CD4-positive, alpha-beta memory T cell (primary cell): ENCODE measurements around the gene IGLON5. TPM values are rescaled to one million over a fixed set of nuclear protein-coding genes. Genes with fewer than 3 reads are reported as not detected.
A peak's percentile ranks its signal among the peaks of the same experiment; 100 is the strongest.

Experiments used
- CTCF ChIA-PET: fragments of 350-600 bp; sonication (Branson Sonifier 250); formaldehyde crosslinking; loops from one replicate; lab custom pipeline; 2021; ENCODE audit warnings: inconsistent platforms; ENCODE audit not compliant: partially characterized antibody; lab: Charles Lee
- POLR2A ChIA-PET: fragments of 350-600 bp; sonication (Branson Sonifier 250); formaldehyde crosslinking; loops from one replicate; lab custom pipeline; 2021; ENCODE audit not compliant: partially characterized antibody; lab: Charles Lee
- DNase-seq, 5 donors: peaks; one replicate each; pipeline versions ENCODE4 v3.0.0 to v3.0.0-alpha.2; 2020 to 2022; ENCODE audit warnings: mixed read lengths in 1 of 5
- H3K27ac ChIP-seq: one replicate; pipeline ENCODE4 v1.7.0; 2013; ENCODE audit warnings: low read depth, low read length
- H3K27me3 ChIP-seq: 2 replicates; pipeline ENCODE4 v1.7.0; 2013; ENCODE audit warnings: mild to moderate bottlenecking, low read length, moderate library complexity; ENCODE audit not compliant: insufficient read depth
- H3K36me3 ChIP-seq: 2 replicates; pipeline ENCODE4 v1.7.0; 2013; ENCODE audit warnings: mild to moderate bottlenecking, low read length, moderate library complexity; ENCODE audit not compliant: insufficient read depth
- H3K4me1 ChIP-seq: 2 replicates; pipeline ENCODE4 v1.7.0; 2013; ENCODE audit warnings: mild to moderate bottlenecking, low read length, moderate library complexity; ENCODE audit not compliant: insufficient read depth
- H3K4me3 ChIP-seq, 2 donors: one replicate each; pipeline ENCODE4 v1.7.0; 2013; ENCODE audit warnings: low read length in 2 of 2, mild to moderate bottlenecking in 1 of 2
- H3K9me3 ChIP-seq, 2 donors: one replicate each; pipeline ENCODE4 v1.7.0; 2013; ENCODE audit warnings: low read length in 2 of 2, control low read depth in 1 of 2; ENCODE audit not compliant: control insufficient read depth in 1 of 2
- H3K27ac Mint-ChIP-seq, 7 donors: one replicate each; pipeline ENCODE4 v1.8.0; 2020 to 2021; ENCODE audit warnings: mixed read lengths in 7 of 7, mild to moderate bottlenecking in 6 of 7, inconsistent platforms in 3 of 7, moderate library complexity in 3 of 7
- H3K27me3 Mint-ChIP-seq, 2 donors: one replicate each; pipeline ENCODE4 v1.8.0; 2020 to 2021; ENCODE audit warnings: mixed read lengths in 2 of 2
- H3K36me3 Mint-ChIP-seq, 2 donors: one replicate each; pipeline ENCODE4 v1.8.0; 2020 to 2021; ENCODE audit warnings: mixed read lengths in 2 of 2, inconsistent platforms in 1 of 2, mild to moderate bottlenecking in 1 of 2
- H3K4me1 Mint-ChIP-seq, 4 donors: one replicate each; pipeline ENCODE4 v1.8.0; 2020 to 2021; ENCODE audit warnings: mixed read lengths in 4 of 4, mild to moderate bottlenecking in 1 of 4
- H3K4me3 Mint-ChIP-seq, 8 donors: one replicate each; pipeline ENCODE4 v1.8.0; 2020 to 2021; ENCODE audit warnings: mixed read lengths in 8 of 8, mild to moderate bottlenecking in 7 of 8, moderate library complexity in 6 of 8, inconsistent platforms in 3 of 8
- H3K9me3 Mint-ChIP-seq, 8 donors: one replicate each; pipeline ENCODE4 v1.8.0; 2020 to 2021; ENCODE audit warnings: mixed read lengths in 8 of 8, mild to moderate bottlenecking in 5 of 8, inconsistent platforms in 3 of 8, moderate library complexity in 1 of 8
- intact Hi-C: fragments of 100-400 bp; cut with micrococcal nuclease; formaldehyde crosslinking; loops from one replicate; pipeline ENCODE4 v1.15.1; 2023
- polyA plus RNA-seq, 2 donors: library from polyadenylated mRNA; unstranded; fragments of 300-500 nt; fragmentation: Illumina TruSeq; gene quantifications; one replicate each; pipeline ENCODE4 v1.2.3, GENCODE V29; 2021
- total RNA-seq, 2 experiments: library from RNA; stranded (reverse); gene quantifications; one replicate each; pipeline ENCODE4 v1.2.3, GENCODE V29; 2021

The IGLON5 gene
- total and polyA plus RNA-seq, 4 experiments from 2014 or later = not detected

DNA sequence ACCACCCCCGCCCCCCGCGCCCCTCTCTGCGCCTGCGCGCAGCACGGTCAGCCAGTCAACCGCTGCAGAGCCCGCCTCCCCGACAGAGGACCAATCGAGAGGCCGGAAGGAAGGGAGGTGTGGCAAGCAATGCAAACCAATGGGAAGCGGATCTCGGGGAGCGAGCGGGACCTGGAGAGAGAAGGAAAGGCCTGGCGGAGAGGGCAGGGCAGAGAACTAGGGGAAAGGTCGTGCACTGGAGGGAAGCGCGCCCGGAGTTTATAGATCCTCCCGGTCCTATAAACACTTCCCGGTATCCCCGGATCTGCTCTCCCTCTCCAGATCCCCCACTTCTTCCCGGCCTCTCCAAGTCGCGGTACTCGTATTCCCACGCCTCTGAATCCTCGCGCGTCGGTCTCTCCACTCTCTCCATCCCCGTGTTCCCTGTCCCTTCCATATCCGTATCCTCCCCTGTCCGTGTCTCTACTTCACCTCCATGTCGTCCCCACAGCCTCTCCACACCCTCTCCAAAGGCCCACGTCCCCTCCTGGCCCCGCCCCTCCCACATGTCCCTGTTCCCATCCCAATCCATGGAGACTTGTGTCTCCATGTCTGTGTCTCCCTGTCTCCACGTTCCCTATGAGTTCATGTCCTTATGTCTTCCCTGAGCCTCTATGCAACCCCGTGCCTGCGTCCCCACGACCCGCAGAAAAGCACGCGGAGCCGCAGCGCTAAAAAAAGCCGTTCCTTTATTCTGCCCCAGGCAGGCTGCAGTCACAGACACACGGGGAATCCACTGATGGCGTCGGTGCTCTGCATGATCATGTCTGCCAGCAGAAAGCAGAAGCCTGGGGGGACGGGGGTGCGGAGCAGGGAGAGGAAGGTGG is 55.2 kb downstream of the IGLON5 start:
- POLR2A ChIA-PET = interaction anchor here (0.6 to 2.3 kb wide), 8 partner anchors 9 to 74 kb away, joined by 3 to 15 read pairs (median 7); partner anchors contain the start of gene VSIG10L
- peaks cover 65% of the 10 kb centered on the region for H3K4me1 ChIP-seq

DNA sequence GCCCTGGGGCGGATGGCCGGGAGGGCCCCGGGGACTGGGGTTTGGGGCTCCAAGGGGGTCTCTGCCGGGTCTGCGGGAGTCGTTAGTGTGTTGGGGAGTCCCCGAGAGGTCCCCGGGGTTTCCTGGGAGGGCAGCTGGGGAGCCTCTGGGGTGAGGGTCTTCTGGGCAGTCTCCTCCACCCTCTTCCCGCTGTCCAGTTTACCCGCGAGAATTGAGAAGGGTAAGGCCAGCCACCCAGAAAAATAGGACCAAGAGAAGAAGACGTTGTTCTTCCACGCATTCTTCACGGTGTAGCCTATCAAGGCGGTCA is 55.8 kb downstream of the IGLON5 start:
- H3K4me3 ChIP-seq = peak overlapping the region; percentile 83 to 85
- H3K4me3 Mint-ChIP-seq = peak overlapping the region; percentile 92 to 100 (median 98)
- no peaks in the 10 kb centered on the region for H3K9me3 ChIP-seq
- H3K4me1 Mint-ChIP-seq = peaks cover 47 to 87% (median 64%) of the 10 kb centered on the region in 4 donors
- ChIA-PET POLR2A (interaction anchor here (0.6 to 2.3 kb wide), 6 partner anchors 9 to 74 kb away, joined by 3 to 15 read pairs (median 8); no protein-coding TSS in a partner anchor), CTCF (interaction anchor here (1.1 to 1.6 kb wide), 2 partner anchors 28 to 29 kb away, joined by 3 to 7 read pairs; no protein-coding TSS in a partner anchor)
- no peaks in the 10 kb centered on the region for H3K27me3 Mint-ChIP-seq
- peaks cover 0 to 17% of the 10 kb centered on the region in 2 donors for H3K36me3 Mint-ChIP-seq
- no peaks in the 10 kb centered on the region for H3K9me3 Mint-ChIP-seq
- peaks cover 67% of the 10 kb centered on the region for H3K4me1 ChIP-seq
- no peaks in the 10 kb centered on the region for H3K27me3 ChIP-seq
- intact Hi-C loops = loop anchor here (1.0 to 5.0 kb wide), 4 partner anchors 27 to 335 kb away; no protein-coding TSS in a partner anchor
- no peak for DNase-seq
- H3K36me3 ChIP-seq = no peaks in the 10 kb centered on the region
- peak overlapping the region; percentile 77 for H3K27ac ChIP-seq
- H3K27ac Mint-ChIP-seq = peak overlapping the region; percentile 87 to 98 (median 96)

More for the DNA sequence above, 55.2 kb downstream of the IGLON5 start:
- no peaks in the 10 kb centered on the region for H3K27me3 ChIP-seq
- Mint-ChIP-seq H3K27me3 (no peaks in the 10 kb centered on the region), H3K4me3 (peak overlapping the region; percentile 92 to 100 (median 98)), H3K9me3 (no peaks in the 10 kb centered on the region), H3K27ac (peak overlapping the region; percentile 87 to 98 (median 96)), H3K4me1 (peaks cover 43 to 81% (median 63%) of the 10 kb centered on the region in 4 donors), H3K36me3 (peaks cover 0 to 17% of the 10 kb centered on the region in 2 donors)
- DNase-seq = peak; percentile 87 to 94 (median 88)
- intact Hi-C loops = loop anchor here (1.0 to 5.0 kb wide), 4 partner anchors 27 to 336 kb away; no protein-coding TSS in a partner anchor
- CTCF ChIA-PET = interaction anchor here (1.6 kb wide), 1 partner anchor 28 kb away, joined by 3 read pairs; no protein-coding TSS in a partner anchor
- H3K9me3 ChIP-seq = no peaks in the 10 kb centered on the region
- peak overlapping the region; percentile 77 for H3K27ac ChIP-seq
- peak overlapping the region; percentile 83 to 85 for H3K4me3 ChIP-seq
- no peaks in the 10 kb centered on the region for H3K36me3 ChIP-seq

DNA sequence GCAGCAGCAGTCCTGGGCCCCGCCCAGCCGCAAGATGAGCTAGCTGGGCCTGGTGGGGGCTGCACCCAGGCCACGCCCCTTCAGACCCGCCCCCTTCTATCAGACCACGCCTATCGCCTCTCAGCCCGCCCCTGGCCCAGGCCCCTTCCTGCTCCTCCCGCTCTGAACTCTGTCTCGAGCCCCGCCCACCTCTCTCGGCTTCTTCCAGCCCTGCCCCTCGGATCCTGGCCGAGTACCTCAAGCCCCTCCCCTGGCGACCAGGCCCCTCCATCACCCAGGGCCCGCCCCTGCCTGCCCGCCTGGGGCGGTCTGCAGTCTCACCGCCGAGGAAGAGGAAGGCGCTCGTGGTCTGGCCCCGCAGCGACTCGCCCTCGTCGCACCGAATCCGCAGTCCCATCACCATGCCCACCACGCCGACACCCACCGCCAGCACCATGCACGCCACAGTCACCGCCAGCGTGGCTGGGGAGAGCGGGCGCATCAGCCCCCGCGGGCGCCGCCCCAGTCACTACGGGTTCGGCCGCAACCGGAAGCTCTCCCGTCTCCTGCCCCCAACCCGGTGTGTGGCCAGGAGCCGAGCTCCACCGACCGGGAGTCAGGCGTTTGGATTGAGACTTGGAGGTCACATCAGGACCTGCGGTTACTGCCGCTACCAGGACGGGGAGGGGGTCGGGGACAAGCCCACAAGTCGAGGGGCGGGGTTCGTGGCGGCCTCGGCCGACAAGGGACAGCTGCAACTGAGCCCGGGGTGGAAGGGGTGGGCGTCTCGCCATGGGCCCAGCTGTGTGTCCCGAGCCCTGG is 56.3 kb downstream of the IGLON5 start:
- Histone ChIP-seq H3K27me3 (no peaks in the 10 kb centered on the region), H3K27ac (peak overlapping the region; percentile 77), H3K4me3 (peak overlapping the region; percentile 83 to 85), H3K36me3 (no peaks in the 10 kb centered on the region), H3K4me1 (peaks cover 67% of the 10 kb centered on the region), H3K9me3 (no peaks in the 10 kb centered on the region)
- Mint-ChIP-seq H3K36me3 (peaks cover 0 to 15% of the 10 kb centered on the region in 2 donors), H3K4me1 (peaks cover 49 to 88% (median 64%) of the 10 kb centered on the region in 4 donors), H3K27me3 (no peaks in the 10 kb centered on the region), H3K27ac (peak overlapping the region; percentile 87 to 98 (median 96)), H3K4me3 (peak overlapping the region; percentile 92 to 100 (median 98)), H3K9me3 (no peaks in the 10 kb centered on the region)
- intact Hi-C loops = loop anchor here (1.0 to 5.0 kb wide), 4 partner anchors 27 to 335 kb away; no protein-coding TSS in a partner anchor
- CTCF ChIA-PET = interaction anchor here (1.1 to 1.6 kb wide), 2 partner anchors 28 to 29 kb away, joined by 3 to 7 read pairs; no protein-coding TSS in a partner anchor
- POLR2A ChIA-PET = interaction anchor here (0.6 to 2.3 kb wide), 9 partner anchors 8 to 73 kb away, joined by 3 to 15 read pairs (median 4); partner anchors contain the start of gene VSIG10L
- peak; percentile 89 to 95 (median 91) for DNase-seq

DNA sequence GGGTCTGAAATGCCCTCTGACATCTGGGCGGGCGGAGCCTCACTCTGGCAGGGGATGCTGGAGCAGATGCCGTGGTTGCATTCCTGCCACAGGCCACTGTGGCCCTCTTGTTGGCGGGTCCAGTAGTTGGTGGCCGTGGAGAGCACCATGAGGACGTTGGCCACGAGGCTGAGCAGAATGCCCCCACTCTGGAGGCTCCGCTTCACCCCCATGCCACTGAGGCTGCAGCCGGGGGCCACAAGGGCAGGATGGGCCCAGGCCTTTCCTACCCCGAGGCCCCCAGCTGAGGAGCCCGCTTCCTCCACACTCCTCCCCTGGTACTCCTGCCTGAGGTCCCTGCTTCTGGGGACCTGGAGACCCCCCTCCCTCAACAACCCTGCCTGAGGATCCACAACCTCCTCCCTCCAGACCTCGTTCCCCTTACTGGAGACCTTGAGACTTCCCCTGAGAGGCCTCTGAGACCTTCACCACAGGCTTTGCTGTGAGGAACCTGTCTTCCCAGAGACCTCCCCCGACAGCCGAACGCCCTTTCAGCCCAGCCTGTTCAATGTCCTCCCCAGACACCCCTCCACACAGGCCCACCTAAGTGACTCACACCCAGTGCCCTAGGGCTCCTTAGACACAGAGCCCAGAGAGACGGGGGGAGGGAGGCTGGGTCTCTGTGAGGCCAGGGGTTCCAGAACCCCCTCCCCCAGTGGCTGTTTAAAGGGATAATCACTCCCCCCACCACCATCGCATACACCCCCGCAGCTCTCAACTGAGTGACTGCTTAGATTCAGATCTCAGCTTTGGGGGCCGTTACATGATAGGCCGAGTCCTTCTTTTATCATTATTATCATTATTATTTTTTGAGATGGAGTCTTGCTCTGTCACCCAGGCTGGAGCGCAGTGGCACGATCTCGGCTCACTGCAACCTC is 57.2 kb downstream of the IGLON5 start, which contains the start of gene CLDND2:
Gene CLDND2 (minus strand): TSS at position 638 of the 917 bp plus-strand sequence. CDS start 426 bp downstream, at position 212.
- H3K4me1 ChIP-seq = peaks cover 71% of the 10 kb centered on the region
- no peaks in the 10 kb centered on the region for H3K9me3 ChIP-seq
- H3K27me3 ChIP-seq = no peaks in the 10 kb centered on the region
- ChIA-PET POLR2A (interaction anchor here (0.7 to 2.3 kb wide), 7 partner anchors 9 to 72 kb away, joined by 4 to 15 read pairs (median 6); partner anchors contain the start of gene VSIG10L), CTCF (interaction anchor here (1.1 to 1.6 kb wide), 2 partner anchors 27 to 30 kb away, joined by 3 to 7 read pairs; no protein-coding TSS in a partner anchor)
- H3K4me3 ChIP-seq = peak within 1 kb of the TSS; percentile 83 to 85
- intact Hi-C loops = loop anchor here (5.0 kb wide), 1 partner anchor 334 kb away; no protein-coding TSS in a partner anchor
- peaks cover 0 to 14% of the 10 kb centered on the region in 2 donors for H3K36me3 Mint-ChIP-seq
- H3K36me3 ChIP-seq = no peaks in the 10 kb centered on the region
- H3K27ac Mint-ChIP-seq = peak within 1 kb of the TSS; percentile 87 to 98 (median 96)
- H3K4me3 Mint-ChIP-seq = peak within 1 kb of the TSS; percentile 92 to 100 (median 98)
- no peaks in the 10 kb centered on the region for H3K9me3 Mint-ChIP-seq
- peaks cover 48 to 88% (median 64%) of the 10 kb centered on the region in 4 donors for H3K4me1 Mint-ChIP-seq
- H3K27ac ChIP-seq = peak within 1 kb of the TSS; percentile 77
- no peaks in the 10 kb centered on the region for H3K27me3 Mint-ChIP-seq
- peak in 2 of 5 donors; percentile 11 to 53 for DNase-seq

DNA sequence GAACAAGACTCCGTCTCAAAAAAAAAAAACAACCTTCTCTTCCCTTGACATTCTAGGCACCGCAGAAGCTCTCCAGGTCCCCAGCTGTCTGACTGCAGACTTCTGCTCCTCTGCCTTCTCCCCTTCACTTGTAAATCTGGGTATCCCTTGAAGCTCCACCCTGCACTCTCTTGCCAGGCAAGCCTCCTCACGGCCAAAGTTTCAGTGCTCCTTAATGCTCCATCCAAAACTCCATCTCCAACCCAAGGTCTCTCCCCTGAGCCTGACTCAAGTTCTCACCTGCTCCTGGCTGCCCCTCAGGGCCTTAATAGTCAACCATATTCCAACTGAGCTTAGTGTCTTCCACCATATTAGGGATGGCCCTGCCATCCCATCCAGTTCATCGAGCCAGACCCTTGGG is 58.8 kb downstream of the IGLON5 start:
- DNase-seq = no peak
- Mint-ChIP-seq H3K4me1 (peaks cover 44 to 90% (median 63%) of the 10 kb centered on the region in 4 donors), H3K9me3 (no peaks in the 10 kb centered on the region), H3K4me3 (peak overlapping the region in 6 of 8 donors; percentile 21 to 80 (median 65)), H3K36me3 (peaks cover 0 to 14% of the 10 kb centered on the region in 2 donors), H3K27me3 (no peaks in the 10 kb centered on the region), H3K27ac (peak overlapping the region; percentile 2 to 92 (median 82))
- H3K4me1 ChIP-seq = peaks cover 71% of the 10 kb centered on the region
- H3K9me3 ChIP-seq = no peaks in the 10 kb centered on the region
- no peaks in the 10 kb centered on the region for H3K36me3 ChIP-seq
- no peak overlapping the region for H3K27ac ChIP-seq
- POLR2A ChIA-PET = no interaction called here
- CTCF ChIA-PET = interaction anchor here (0.7 to 1.3 kb wide), 3 partner anchors 18 to 67 kb away, joined by 3 to 4 read pairs (median 3); no protein-coding TSS in a partner anchor
- H3K4me3 ChIP-seq = no peak overlapping the region
- H3K27me3 ChIP-seq = no peaks in the 10 kb centered on the region
- intact Hi-C loops = no loop called here
